NCI-H774 (cell line): Measurements from ENCODE around the gene ALDH1A2.
A peak's percentile ranks its signal among the peaks of the same experiment; 100 is the strongest.
"Not testable (repeated sequence)": the region's sequence is repeated elsewhere in the genome, so short reads cannot be mapped to it uniquely, and the experiment has no call there.

Experiments
- DNase-seq: peaks from one replicate; lab custom pipeline; 2025; lab: John Stamatoyannopoulos, UW

Gene ALDH1A2

GRCh38 chr15:58040150-58040549, 25.4 kb downstream of the ALDH1A2 start:
- no peak for DNase-seq

- DNase-seq, result no peak
Observed at GRCh38 chr15:58039079-58040035, 26.2 kb downstream of the ALDH1A2 start.

GRCh38 chr15:58038426-58039078, 27.0 kb downstream of the ALDH1A2 start:
- DNase-seq, result peak; percentile 72

- DNase-seq, result no peak
Observed at GRCh38 chr15:58037723-58038301, 27.7 kb downstream of the ALDH1A2 start.

GRCh38 chr15:58036579-58036978, 28.9 kb downstream of the ALDH1A2 start:
- DNase-seq, result no peak

GRCh38 chr15:58028392-58028791, 37.1 kb downstream of the ALDH1A2 start:
- not testable (repeated sequence) for DNase-seq

- no peak for DNase-seq
Observed at GRCh38 chr15:58026552-58026951, 39.0 kb downstream of the ALDH1A2 start.

GRCh38 chr15:58026051-58026450, 39.5 kb downstream of the ALDH1A2 start:
- no peak for DNase-seq

GRCh38 chr15:58021332-58022230, 43.9 kb downstream of the ALDH1A2 start:
- no peak for DNase-seq

GRCh38 chr15:58019503-58020376, 45.8 kb downstream of the ALDH1A2 start:
- no peak for DNase-seq

GRCh38 chr15:58017869-58018268, 47.6 kb downstream of the ALDH1A2 start:
- DNase-seq, result no peak

- no peak for DNase-seq
Observed at GRCh38 chr15:58016581-58017175, 48.8 kb downstream of the ALDH1A2 start.

- no peak for DNase-seq
Observed at GRCh38 chr15:58015565-58015964, 49.9 kb downstream of the ALDH1A2 start.

GRCh38 chr15:58014470-58014869, 51.0 kb downstream of the ALDH1A2 start:
- no peak for DNase-seq

- DNase-seq, result no peak
Observed at GRCh38 chr15:58014040-58014439, 51.5 kb downstream of the ALDH1A2 start.

- DNase-seq, result no peak
Observed at GRCh38 chr15:58010983-58011382, 54.5 kb downstream of the ALDH1A2 start.

- DNase-seq, result no peak
Observed at GRCh38 chr15:58003810-58004209, 61.7 kb downstream of the ALDH1A2 start.

- DNase-seq, result no peak
Observed at GRCh38 chr15:58002338-58003126, 63.0 kb downstream of the ALDH1A2 start.

- not testable (repeated sequence) for DNase-seq
Observed at GRCh38 chr15:57999699-58000098, 65.8 kb downstream of the ALDH1A2 start.

GRCh38 chr15:57996561-57996960, 69.0 kb downstream of the ALDH1A2 start:
- no peak for DNase-seq
